Activated CD4-positive, alpha-beta T cell treated with anti-CD3 and anti-CD28 coated beads for 48 hours (primary cell): Measurements from ENCODE around the gene MAGEA8.
"Not testable (repeated sequence)": the region's sequence is repeated elsewhere in the genome, so short reads cannot be mapped to it uniquely, and the experiment has no call there.

Source experiments
- DNase-seq: peaks from one replicate; pipeline ENCODE4 v3.0.0-alpha.2; 2020

Gene MAGEA8

DNA sequence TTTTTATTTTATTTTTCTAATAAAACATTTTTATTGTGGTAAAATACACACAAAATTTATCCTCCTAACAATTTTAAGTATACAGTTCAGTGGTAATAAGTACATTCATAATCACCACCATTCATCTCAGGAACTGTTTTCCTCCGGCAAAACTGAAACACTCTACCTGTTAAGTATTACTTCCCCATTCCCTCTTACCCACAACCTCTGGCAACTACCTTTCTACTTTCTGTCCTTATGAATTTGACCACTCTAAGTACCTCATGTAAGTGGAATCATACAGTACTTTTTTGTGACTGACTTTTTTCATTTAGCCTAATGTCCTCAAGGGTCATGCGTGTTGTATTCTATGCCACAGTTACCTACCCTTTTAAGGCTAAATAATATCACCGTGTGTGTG, 27.3 kb downstream of the MAGEA8 start:
- no peak for DNase-seq

DNA sequence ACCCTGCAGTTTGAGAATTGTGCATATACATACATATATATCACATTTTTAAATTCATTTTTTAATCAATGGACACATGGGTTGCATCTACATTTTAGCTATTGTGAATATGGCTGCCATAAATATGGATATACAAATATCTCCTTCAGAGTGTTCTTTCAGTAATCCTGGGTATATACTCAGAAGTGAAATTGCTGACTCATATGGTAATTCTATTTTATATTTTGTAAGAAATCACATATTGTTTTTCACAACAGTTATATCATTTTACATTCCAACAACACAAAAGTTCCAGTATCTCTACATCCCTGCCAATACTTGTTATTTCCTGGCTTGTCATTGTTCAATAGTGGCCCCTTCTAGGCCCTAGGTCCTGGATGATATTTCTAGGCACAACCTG, 27.7 kb downstream of the MAGEA8 start:
- no peak for DNase-seq

GRCh38 chrX:149909324-149910177, 28.6 kb downstream of the MAGEA8 start:
- peak; percentile 16 for DNase-seq

- DNase-seq, result no peak
Observed at GRCh38 chrX:149910178-149910695, 29.3 kb downstream of the MAGEA8 start.

DNA sequence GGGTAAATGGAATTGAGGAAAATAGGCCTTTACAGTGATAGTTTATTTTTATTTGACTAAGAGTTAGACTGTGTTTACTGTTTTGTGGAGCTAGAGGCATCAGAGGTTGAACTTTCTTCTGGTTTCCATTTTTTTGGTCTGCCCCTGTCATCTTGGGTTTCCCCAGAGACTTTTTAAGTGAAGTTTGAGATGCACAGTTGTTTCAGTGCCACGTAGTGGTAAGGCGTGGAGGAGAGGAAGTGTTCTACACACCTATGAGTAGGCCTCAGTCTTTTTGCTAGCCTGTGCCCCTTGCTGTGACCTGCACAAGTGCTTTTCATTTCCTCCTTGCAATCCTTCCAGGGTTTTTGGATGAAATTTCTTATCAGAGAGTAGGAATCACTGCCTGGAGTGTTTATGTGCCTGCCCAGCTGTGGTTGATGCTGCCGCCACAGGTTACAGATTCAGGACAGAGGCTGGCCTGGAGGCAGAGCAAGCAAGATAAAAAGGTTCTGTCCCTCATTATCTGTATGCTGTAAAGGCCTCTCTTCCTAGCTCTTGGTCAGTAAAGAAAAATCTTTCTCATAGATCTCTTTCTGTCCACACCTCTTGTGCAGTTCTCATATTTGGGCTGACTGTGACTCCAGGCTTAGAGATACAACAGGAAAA, 35.9 kb downstream of the MAGEA8 start:
- no peak for DNase-seq

- not testable (repeated sequence) for DNase-seq
Observed at GRCh38 chrX:149923836-149924235, 42.9 kb downstream of the MAGEA8 start.

DNA sequence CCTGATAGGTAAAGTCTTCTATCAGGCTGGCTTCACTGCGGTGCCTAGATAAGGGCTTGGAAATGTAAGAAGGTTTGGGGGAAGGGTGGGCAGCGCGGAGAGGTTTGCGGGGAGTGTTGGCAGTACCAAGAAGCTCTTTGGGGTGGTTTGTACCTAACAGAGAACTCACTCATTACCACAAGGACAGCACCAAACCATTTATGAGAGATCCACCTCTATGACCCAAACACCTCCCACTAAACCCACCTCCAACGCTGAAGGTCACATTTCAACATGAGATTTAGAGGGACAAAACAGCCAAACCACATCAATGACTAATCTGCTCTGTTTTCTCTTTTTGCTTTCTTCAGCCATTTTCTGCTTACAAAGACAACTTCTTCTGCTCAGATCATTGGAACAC, 43.5 kb downstream of the MAGEA8 start:
- DNase-seq, result not testable (repeated sequence)

DNA sequence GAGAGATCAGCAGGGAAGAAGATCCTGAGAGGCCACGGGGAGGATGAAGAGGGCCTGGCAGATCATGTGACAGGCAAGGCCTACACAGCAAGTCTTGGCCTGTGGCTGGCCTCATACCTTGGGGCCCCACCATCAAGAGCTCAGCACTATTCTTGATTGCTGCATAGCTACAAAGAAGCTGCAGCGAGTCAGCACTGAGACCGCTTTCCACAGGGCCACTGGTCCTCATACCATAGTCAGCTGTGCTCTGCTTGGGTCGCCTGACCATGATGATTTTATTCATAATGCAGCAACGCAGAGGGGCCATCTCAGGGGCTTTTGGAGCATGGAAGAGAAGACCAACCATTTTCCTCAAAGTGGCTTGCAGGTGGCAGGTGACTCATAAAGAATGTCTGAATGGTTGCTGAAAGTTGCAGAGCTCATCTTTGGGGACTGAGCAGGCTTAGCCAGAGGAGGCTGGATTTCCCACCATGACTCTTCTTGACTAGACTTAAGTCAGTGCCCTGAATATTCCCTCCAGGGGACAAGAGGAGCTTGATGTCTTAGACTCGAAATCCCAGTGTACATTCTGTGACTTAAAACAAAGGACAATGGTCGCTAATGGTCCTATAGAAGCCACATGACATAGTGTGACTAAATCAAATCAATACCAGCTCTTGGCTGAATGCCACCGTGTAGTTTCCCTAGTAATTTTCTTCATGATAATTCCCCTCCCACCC, 46.4 kb downstream of the MAGEA8 start:
- not testable (repeated sequence) for DNase-seq

GRCh38 chrX:149927964-149928258, 46.9 kb downstream of the MAGEA8 start:
- not testable (repeated sequence) for DNase-seq

DNA sequence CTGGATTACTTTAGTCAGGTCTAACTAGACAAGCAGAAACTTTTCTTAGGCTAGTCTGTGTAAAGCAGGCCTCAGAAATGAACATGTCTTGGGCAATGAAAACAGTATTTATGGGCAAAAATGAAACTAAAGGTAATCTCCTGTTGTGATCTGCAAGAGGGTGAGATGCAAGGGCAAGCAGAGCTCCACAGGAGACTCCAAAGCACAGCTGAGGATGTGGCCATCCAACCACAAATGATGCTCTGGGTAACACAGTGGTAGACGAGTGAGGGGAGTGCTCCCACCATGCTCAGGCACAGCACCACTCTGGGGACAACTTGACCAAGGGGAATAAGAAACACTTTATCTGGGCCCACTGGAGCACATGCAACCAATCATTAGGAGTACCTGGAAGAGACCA, 47.7 kb downstream of the MAGEA8 start:
- not testable (repeated sequence) for DNase-seq

- DNase-seq, result not testable (repeated sequence)
Observed at GRCh38 chrX:149929400-149929799, 48.4 kb downstream of the MAGEA8 start, which contains the start of gene HSFX4. HSFX4 (plus strand) TSS chrX:149929573; CDS start chrX:149929645, 72 bp downstream.

DNA sequence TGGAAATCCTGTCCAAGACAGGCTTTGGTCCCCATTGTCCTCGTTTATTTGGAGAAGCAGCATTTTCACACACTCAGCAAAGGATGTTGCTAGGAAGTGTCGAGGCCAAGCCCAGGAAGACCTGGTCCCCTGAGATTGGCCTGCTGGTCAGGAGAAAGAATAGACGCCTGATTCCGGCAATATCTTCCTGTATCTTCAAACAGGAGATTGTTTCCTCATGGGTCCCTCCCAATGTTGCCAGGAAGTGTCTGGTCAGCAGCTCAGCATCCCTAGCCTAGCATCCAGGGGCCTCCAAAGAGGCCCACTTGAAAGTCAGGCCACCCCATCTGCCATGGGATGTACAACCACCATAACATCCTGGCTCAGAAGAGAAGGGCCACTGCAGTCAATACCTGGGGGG, 50.4 kb downstream of the MAGEA8 start:
- not testable (repeated sequence) for DNase-seq

DNA sequence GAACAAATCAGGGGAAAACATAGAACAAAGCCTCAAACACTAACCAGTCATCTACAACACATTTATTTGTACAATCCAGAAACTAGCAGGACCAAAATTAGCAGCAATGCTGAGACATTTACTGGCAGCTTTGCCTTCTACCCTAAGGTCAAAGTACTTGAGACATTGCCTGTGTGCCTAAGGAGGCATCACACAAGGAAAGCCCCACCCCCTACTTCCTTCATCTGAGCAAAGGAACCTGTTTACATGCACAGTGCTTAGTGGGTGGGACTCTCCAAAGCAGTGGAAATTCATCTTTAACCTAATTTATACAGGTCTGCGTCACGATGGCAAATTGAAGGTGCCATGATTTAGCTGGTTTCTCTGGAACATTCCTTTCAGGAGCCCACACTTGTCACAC, 51.2 kb downstream of the MAGEA8 start:
- not testable (repeated sequence) for DNase-seq

GRCh38 chrX:149932970-149933369, 52.0 kb downstream of the MAGEA8 start:
- DNase-seq, result not testable (repeated sequence)

GRCh38 chrX:149933547-149933946, 52.6 kb downstream of the MAGEA8 start:
- DNase-seq, result not testable (repeated sequence)
